Activated CD8-positive, alpha-beta T cell treated with anti-CD3 and anti-CD28 coated beads for 36 hours (primary cell): Measurements from ENCODE around the gene ZFYVE19. TPM values are rescaled to one million over a fixed set of nuclear protein-coding genes. Genes with fewer than 3 reads are reported as not detected.

Experiments used
- ATAC-seq: fragments of 200-7000 bp; cut with Tn5 transposase; one replicate; pipeline ENCODE4 v1.10.0; 2021; ENCODE audit warnings: mild to moderate bottlenecking, moderate library complexity
- CTCF ChIA-PET: fragments of 350-600 bp; sonication (Branson Sonifier 250); formaldehyde crosslinking; loops from one replicate; lab custom pipeline; 2021; ENCODE audit warnings: antibody characterized with exemption; lab: Charles Lee
- POLR2A ChIA-PET: fragments of 350-600 bp; sonication (Branson Sonifier 250); formaldehyde crosslinking; loops from one replicate; lab custom pipeline; 2021; ENCODE audit warnings: antibody characterized with exemption; lab: Charles Lee
- DNase-seq: peaks from one replicate; pipeline ENCODE4 v3.0.0-alpha.2; 2020
- H3K27ac Mint-ChIP-seq: one replicate; pipeline ENCODE4 v1.8.0; 2021; ENCODE audit warnings: mild to moderate bottlenecking, mixed read lengths
- H3K27me3 Mint-ChIP-seq: one replicate; pipeline ENCODE4 v1.8.0; 2021; ENCODE audit warnings: mixed read lengths
- H3K36me3 Mint-ChIP-seq: one replicate; pipeline ENCODE4 v1.8.0; 2021; ENCODE audit warnings: low read depth, mixed read lengths
- H3K4me1 Mint-ChIP-seq: one replicate; pipeline ENCODE4 v1.8.0; 2021; ENCODE audit warnings: low read depth, mixed read lengths
- H3K4me3 Mint-ChIP-seq: one replicate; pipeline ENCODE4 v1.8.0; 2021; ENCODE audit warnings: mild to moderate bottlenecking, moderate library complexity, mixed read lengths
- H3K9me3 Mint-ChIP-seq: one replicate; pipeline ENCODE4 v1.8.0; 2021; ENCODE audit warnings: mixed read lengths
- CTCF ChIP-seq: fragments of 200-600 bp; IDR thresholded peaks from one replicate; pipeline ENCODE4 v1.8.0; 2022; ENCODE audit warnings: antibody characterized with exemption, mild to moderate bottlenecking
- intact Hi-C: fragments of 100-400 bp; cut with micrococcal nuclease; formaldehyde crosslinking; loops from one replicate; pipeline ENCODE4 v1.10.0; 2022
- total RNA-seq, 2 experiments: library from RNA; stranded (reverse); gene quantifications; one replicate each; pipeline ENCODE4 v1.2.3, GENCODE V29; 2021

The ZFYVE19 gene
- 10 to 100 TPM; 20.1 to 22.7 TPM for total RNA-seq

GRCh38 chr15:40807028-40807887, at the start of gene ZFYVE19, which contains the start of gene DNAJC17:
ZFYVE19 (plus strand) TSS chr15:40807089; CDS start chr15:40807590, 501 bp downstream.
DNAJC17 (minus strand) TSS chr15:40807473; CDS start chr15:40807446, 27 bp downstream.
- TF ChIP-seq CTCF: no peak
- intact Hi-C loops: loop anchor here (5.0 kb wide), 1 partner anchor 40 kb away; the partner anchor contains the start of gene C15orf62
- Mint-ChIP-seq H3K27ac (peak within 1 kb of the TSS; percentile 99), H3K9me3 (no peaks in the 10 kb centered on the region), H3K4me3 (peak within 1 kb of the TSS; percentile 78), H3K36me3 (peaks cover 8% of the 10 kb centered on the region), H3K4me1 (peaks cover 20% of the 10 kb centered on the region), H3K27me3 (no peaks in the 10 kb centered on the region)
- DNase-seq: peak; percentile 97
- POLR2A ChIA-PET: interaction anchor here (0.5 to 2.0 kb wide), 11 partner anchors 26 to 113 kb away, joined by 3 to 10 read pairs (median 3); partner anchors contain the start of genes GCHFR, RAD51, RMDN3 and VPS18
- CTCF ChIA-PET: interaction anchor here (1.1 to 1.6 kb wide), 6 partner anchors 12 to 99 kb away, joined by 3 to 4 read pairs (median 3); no protein-coding TSS in a partner anchor
- peak; percentile 97 for ATAC-seq

- TF ChIP-seq CTCF: no peak
- Mint-ChIP-seq H3K27me3 (no peaks in the 10 kb centered on the region), H3K4me1 (peaks cover 15% of the 10 kb centered on the region), H3K27ac (no peak overlapping the region), H3K36me3 (no peaks in the 10 kb centered on the region), H3K4me3 (no peak overlapping the region), H3K9me3 (no peaks in the 10 kb centered on the region)
- ATAC-seq (no peak), DNase-seq (no peak)
- intact Hi-C loops: loop anchor here (10.0 kb wide), 1 partner anchor 135 kb away; the partner anchor contains the start of gene VPS18
- CTCF ChIA-PET: interaction anchor here (0.7 to 1.2 kb wide), 2 partner anchors 15 to 97 kb away, joined by 3 read pairs; no protein-coding TSS in a partner anchor
- POLR2A ChIA-PET: interaction anchor here (1.0 kb wide), 1 partner anchor 19 kb away, joined by 3 read pairs; no protein-coding TSS in a partner anchor
Observed at GRCh38 chr15:40759961-40760360, 46.9 kb upstream of the ZFYVE19 start.

GRCh38 chr15:40762919-40763800, 43.7 kb upstream of the ZFYVE19 start:
- intact Hi-C loops: no loop called here
- no peaks in the 10 kb centered on the region for H3K9me3 Mint-ChIP-seq
- DNase-seq (peak; percentile 63), ATAC-seq (peak; percentile 4)
- no peak for TF ChIP-seq CTCF
- ChIA-PET CTCF (interaction anchor here (1.2 to 2.7 kb wide), 5 partner anchors 16 to 84 kb away, joined by 3 to 12 read pairs (median 4); no protein-coding TSS in a partner anchor), POLR2A (interaction anchor here (0.6 to 4.0 kb wide), 8 partner anchors 8 to 303 kb away, joined by 3 to 11 read pairs (median 5); partner anchors contain the start of genes RAD51 and RMDN3)
- H3K27me3 Mint-ChIP-seq: no peaks in the 10 kb centered on the region
- H3K36me3 Mint-ChIP-seq: peaks cover 2% of the 10 kb centered on the region
- H3K27ac Mint-ChIP-seq: peak overlapping the region; percentile 85
- H3K4me3 Mint-ChIP-seq: peak overlapping the region; percentile 86
- peaks cover 33% of the 10 kb centered on the region for H3K4me1 Mint-ChIP-seq

GRCh38 chr15:40763801-40764628, 42.9 kb upstream of the ZFYVE19 start, which contains the start of gene GCHFR:
GCHFR (plus strand) TSS chr15:40764068; CDS start chr15:40764181, 113 bp downstream.
- Mint-ChIP-seq H3K27me3 (no peaks in the 10 kb centered on the region), H3K9me3 (no peaks in the 10 kb centered on the region), H3K4me3 (peak within 1 kb of the TSS; percentile 86), H3K27ac (peak within 1 kb of the TSS; percentile 92), H3K4me1 (peaks cover 42% of the 10 kb centered on the region), H3K36me3 (peaks cover 2% of the 10 kb centered on the region)
- peak; percentile 43 for TF ChIP-seq CTCF
- ChIA-PET POLR2A (interaction anchor here (0.5 to 6.8 kb wide), 13 partner anchors 7 to 130 kb away, joined by 3 to 37 read pairs (median 5); partner anchors contain the start of genes RAD51, RMDN3 and VPS18), CTCF (interaction anchor here (0.8 to 3.7 kb wide), 10 partner anchors 16 to 130 kb away, joined by 3 to 27 read pairs (median 4); partner anchors contain the start of gene VPS18)
- DNase-seq (peak; percentile 78), ATAC-seq (peak; percentile 54)
- intact Hi-C loops: no loop called here
